GM12878 (cell line): ENCODE data around the gene RASSF4. TPM values are rescaled to one million over a fixed set of nuclear protein-coding genes. Genes with fewer than 3 reads are reported as not detected.

Experiments used
- ATAC-seq: fragments of 200-7000 bp; cut with Tn5 transposase; 3 replicates; pipeline ENCODE4 v1.9.1; 2020; ENCODE audit warnings: mild to moderate bottlenecking, moderate library complexity
- BruUV-seq: library from RNA; stranded (reverse); fragments of 400-500 nt; replicated peaks from 2 replicates; lab custom pipeline; 2021; lab: Mats Ljungman, UMichigan
- CTCF ChIA-PET: fragments of 300-600 bp; sonication (Branson Sonifier 250); formaldehyde crosslinking; extraction: SDS; loops from one replicate; lab custom pipeline; 2021; ENCODE audit warnings: inconsistent platforms; lab: Yijun Ruan, JAX
- POLR2A ChIA-PET: fragments of 350-600 bp; formaldehyde crosslinking; extraction: SDS; loops from one replicate; lab custom pipeline; 2021; ENCODE audit warnings: inconsistent platforms; lab: Charles Lee
- RAD21 ChIA-PET: fragments of 300-600 bp; sonication (Branson Sonifier 250); formaldehyde crosslinking; loops from one replicate; lab custom pipeline; 2023; ENCODE audit warnings: antibody characterized with exemption; ENCODE audit not compliant: unreplicated experiment; lab: Charles Lee
- SMC1A ChIA-PET: fragments of 300-600 bp; sonication (Branson Sonifier 250); formaldehyde crosslinking; loops from one replicate; lab custom pipeline; 2023; ENCODE audit not compliant: unreplicated experiment, uncharacterized antibody; lab: Charles Lee
- DNase-seq: peaks from one replicate; pipeline ENCODE4 v3.0.0-alpha.2; 2011; ENCODE audit warnings: low read depth, low spot score
- FAIRE-seq: peaks from 3 replicates; lab custom pipeline; 2011; peaks lifted over from hg19 to GRCh38; lab: Jason Lieb, UNC
- H2AFZ ChIP-seq: 2 replicates; pipeline ENCODE4 v1.6.0; 2011; ENCODE audit warnings: low read depth, low read length, control low read depth; ENCODE audit not compliant: control insufficient read depth
- H3K27ac ChIP-seq: 2 replicates; pipeline ENCODE4 v1.5.1; 2011; ENCODE audit warnings: control low read depth; ENCODE audit not compliant: control insufficient read depth, insufficient read depth
- H3K27me3 ChIP-seq, 2 experiments: replicated peaks in 1 of 2; 2 replicates each; pipeline versions ENCODE4 v1.6.0 to v1.6.1; 2011; ENCODE audit warnings: low read length in 1 of 2; ENCODE audit not compliant: control insufficient read depth in 2 of 2, insufficient read depth in 2 of 2
- H3K36me3 ChIP-seq, 2 experiments: 2 replicates each; pipeline ENCODE4 v1.5.1; 2011; ENCODE audit warnings: low read length in 1 of 2; ENCODE audit not compliant: control insufficient read depth in 2 of 2, insufficient read depth in 2 of 2
- H3K4me1 ChIP-seq: 2 replicates; pipeline ENCODE4 v1.6.1; 2011; ENCODE audit warnings: mild to moderate bottlenecking, low read length, moderate library complexity, mixed read lengths; ENCODE audit not compliant: control insufficient read depth, insufficient read depth
- H3K4me2 ChIP-seq: 2 replicates; pipeline ENCODE4 v1.6.0; 2011; ENCODE audit warnings: control low read depth; ENCODE audit not compliant: control insufficient read depth, insufficient read depth
- H3K4me3 ChIP-seq: fragments of 200-600 bp; sonication (generic); 2 replicates; pipeline ENCODE4 v1.5.1; 2016
- H3K79me2 ChIP-seq: 2 replicates; pipeline ENCODE4 v1.6.0; 2011; ENCODE audit warnings: low read length; ENCODE audit not compliant: control insufficient read depth, insufficient read depth
- H3K9ac ChIP-seq: 2 replicates; pipeline ENCODE4 v1.8.0; 2011; ENCODE audit warnings: low read length, control low read depth, mixed read lengths; ENCODE audit not compliant: control insufficient read depth, insufficient read depth
- H3K9me3 ChIP-seq: replicated peaks from 3 replicates; pipeline ENCODE4 v1.5.1; 2011; ENCODE audit warnings: mild to moderate bottlenecking, low read length; ENCODE audit not compliant: control insufficient read depth, insufficient read depth
- H4K20me1 ChIP-seq: 2 replicates; pipeline ENCODE4 v1.6.0; 2011; ENCODE audit not compliant: control insufficient read depth, insufficient read depth
- CTCF ChIP-seq, 3 experiments: IDR thresholded peaks in 2 of 3; conservative IDR thresholded peaks in 1 of 3; 2 replicates each; pipeline ENCODE4 v1.5.1; 2011; ENCODE audit warnings: low read depth in 3 of 3, low read length in 3 of 3, mild to moderate bottlenecking in 3 of 3, control low read depth in 2 of 3, moderate library complexity in 2 of 3, inconsistent platforms in 1 of 3, mixed read lengths in 1 of 3; ENCODE audit not compliant: control insufficient read depth in 2 of 3, insufficient read depth in 1 of 3; ENCODE audit errors: extremely low read depth in 1 of 3
- E2F8 ChIP-seq: fragments of 450-650 bp; IDR thresholded peaks from 2 replicates; pipeline ENCODE4 v1.6.1; 2018; ENCODE audit warnings: mild to moderate bottlenecking, low read depth, moderate library complexity; ENCODE audit not compliant: partially characterized antibody
- LARP7 ChIP-seq: fragments of 450-650 bp; IDR thresholded peaks from 2 replicates; pipeline ENCODE4 v1.6.1; 2017; ENCODE audit warnings: mild to moderate bottlenecking
- NBN ChIP-seq: fragments of 450-650 bp; IDR thresholded peaks from 2 replicates; pipeline ENCODE4 v1.6.1; 2016
- SMC3 ChIP-seq: IDR thresholded peaks from 2 replicates; pipeline ENCODE4 v1.6.1; 2011; ENCODE audit warnings: low read length, improper control_type of control experiment, borderline replicate concordance
- WGBS: methylation state at CpG from one replicate; pipeline ENCODE4 v1.1.6; 2016; ENCODE audit warnings: low lambda C conversion rate; ENCODE audit not compliant: insufficient replicate concordance, insufficient coverage; ENCODE audit errors: missing lambda C conversion rate; 5-methylcytosine and 5-hydroxymethylcytosine counted together
- in situ Hi-C: fragments of 300-500 bp; cut with MboI; formaldehyde crosslinking; loops from 9 replicates; pipeline ENCODE4 v1.14.3; 2018; ENCODE audit warnings: mixed read lengths
- intact Hi-C: fragments of 100-400 bp; cut with micrococcal nuclease; formaldehyde crosslinking; loops from one replicate; pipeline ENCODE4 v1.14.2; 2022; ENCODE audit not compliant: unreplicated experiment
- polyA plus RNA-seq, 11 experiments: library from polyadenylated mRNA; depleted of rRNA in 4 of 11; unstranded in 6 of 11; stranded (reverse) in 5 of 11; fragments of >200 nt; fragmentation: Nextera tagmentation in 4 of 11; fragmentation: Illumina TruSeq in 1 of 11; extraction: Ambion mirVana in 4 of 11; extraction: Trizol in 1 of 11; gene quantifications; 1 replicate in 1 of 11; 2 replicates in 10 of 11; pipeline versions ENCODE4 v1.2.1 to v1.2.3, GENCODE V29; 2011 to 2016; ENCODE audit warnings: inconsistent platforms in 2 of 11, missing spikeins in 2 of 11, low read depth in 1 of 11
- total RNA-seq, 4 experiments: library from RNA; depleted of rRNA in 3 of 4; stranded (reverse); fragments of >200 nt in 3 of 4; fragmentation: Illumina TruSeq in 1 of 4; extraction: Trizol in 1 of 4; gene quantifications; 2 replicates each; pipeline versions ENCODE4 v1.2.1 to v1.2.3, GENCODE V29; 2013 to 2021
- TF ChIP-seq, protein P1 (sequence below): fragments of 450-650 bp; IDR thresholded peaks from 2 replicates; pipeline ENCODE4 v1.6.1; 2017; ENCODE audit warnings: mild to moderate bottlenecking, moderate library complexity
- TF ChIP-seq, protein P2 (sequence below): fragments of 450-650 bp; IDR thresholded peaks from 2 replicates; pipeline ENCODE4 v1.6.1; 2016; ENCODE audit warnings: mild to moderate bottlenecking, moderate library complexity, borderline replicate concordance

RASSF4 gene
- total and polyA plus RNA-seq, 10 of the 15 experiments (the other 5 are each of a cell fraction or from before 2014, with no cell fraction given) = 3.7 to 71.1 (median 16.8) TPM

DNA sequence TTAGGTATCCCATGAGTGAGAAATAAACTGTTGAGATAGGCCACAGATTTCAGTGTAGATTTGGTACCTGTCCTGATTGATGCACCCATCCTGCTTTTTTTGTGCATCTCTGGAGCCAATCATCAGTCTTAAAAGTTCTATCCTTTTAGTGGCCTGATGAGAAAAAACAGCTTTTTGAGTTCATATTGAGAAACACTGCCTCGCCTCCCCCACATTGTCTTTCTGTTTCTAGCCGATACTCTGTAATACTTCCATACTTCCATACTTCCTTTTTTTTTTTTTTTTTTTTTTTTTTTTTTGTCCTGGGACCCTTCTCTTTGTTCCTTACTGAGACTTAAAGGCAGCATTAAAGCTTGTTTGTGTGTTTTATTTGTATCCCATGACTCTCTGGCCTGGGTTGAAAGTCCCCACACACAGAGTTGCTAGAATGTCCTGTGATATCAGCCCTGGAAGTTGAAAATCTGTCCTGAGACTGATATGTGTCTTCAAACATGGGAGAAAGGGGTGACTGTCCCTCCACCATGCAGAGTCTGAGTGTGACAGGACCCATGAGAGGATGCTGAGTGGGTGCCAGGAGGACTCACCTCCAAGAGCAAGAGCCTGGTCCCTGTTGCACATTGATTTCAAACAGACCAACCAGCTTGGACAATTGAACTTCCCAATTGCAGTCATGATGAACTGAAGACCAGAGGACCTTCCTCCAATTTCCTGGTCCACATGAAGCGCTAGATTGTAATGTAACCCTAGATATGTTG lies 46.9 kb downstream of the RASSF4 start:
- Histone ChIP-seq H4K20me1 (no peaks in the 10 kb centered on the region), H3K4me2 (no peak overlapping the region), H3K9ac (no peak overlapping the region), H3K79me2 (peaks cover 7% of the 10 kb centered on the region), H3K9me3 (peaks cover 4% of the 10 kb centered on the region), H3K4me1 (no peaks in the 10 kb centered on the region), H3K4me3 (no peak overlapping the region), H2AFZ (no peak overlapping the region), H3K27ac (no peak overlapping the region), H3K36me3 (0 out of 4 replicates have a peak, but pooled peaks cover 0 to 3% of the 10 kb centered on the region in 2 experiments), H3K27me3 (no peaks in the 10 kb centered on the region)
- SMC1A ChIA-PET = interaction anchor here (0.9 to 6.6 kb wide), 3 partner anchors 41 to 73 kb away, joined by 3 to 48 read pairs (median 4); no protein-coding TSS in a partner anchor
- in situ Hi-C loops (loop anchor here (10.0 kb wide), 1 partner anchor 1018 kb away; no protein-coding TSS in a partner anchor), intact Hi-C loops (loop anchor here (10.0 kb wide), 1 partner anchor 948 kb away; no protein-coding TSS in a partner anchor)
- CTCF ChIA-PET = interaction anchor here (0.6 to 3.4 kb wide), 6 partner anchors 12 to 1333 kb away, joined by 3 to 28 read pairs (median 4); no protein-coding TSS in a partner anchor
- ATAC-seq = no peak
- POLR2A ChIA-PET = interaction anchor here (0.7 to 0.9 kb wide), 2 partner anchors 42 to 257 kb away, joined by 3 read pairs; no protein-coding TSS in a partner anchor
- BruUV-seq = no TSS peak
- no peak for FAIRE-seq
- no peak for DNase-seq
- 96% methylated on average over 3 of the region's 3 CpGs for WGBS
- RAD21 ChIA-PET = interaction anchor here (0.7 to 1.7 kb wide), 5 partner anchors 43 to 1294 kb away, joined by 3 to 5 read pairs (median 4); no protein-coding TSS in a partner anchor
- TF ChIP-seq SMC3 (no peak), CTCF (IDR thresholded peaks at IDR 0.05 in 2 of 3, conservative IDR thresholded peaks at IDR 0.05 in 1 of 3; ENCODE audit: control insufficient read depth in 2 of 3, extremely low read depth in 1 of 3, insufficient read depth in 1 of 3, low read depth in 3 of 3, low read length in 3 of 3) (no peak), E2F8 (no peak), NBN (no peak), LARP7 (no peak)
- TF ChIP-seq, protein P1, sequence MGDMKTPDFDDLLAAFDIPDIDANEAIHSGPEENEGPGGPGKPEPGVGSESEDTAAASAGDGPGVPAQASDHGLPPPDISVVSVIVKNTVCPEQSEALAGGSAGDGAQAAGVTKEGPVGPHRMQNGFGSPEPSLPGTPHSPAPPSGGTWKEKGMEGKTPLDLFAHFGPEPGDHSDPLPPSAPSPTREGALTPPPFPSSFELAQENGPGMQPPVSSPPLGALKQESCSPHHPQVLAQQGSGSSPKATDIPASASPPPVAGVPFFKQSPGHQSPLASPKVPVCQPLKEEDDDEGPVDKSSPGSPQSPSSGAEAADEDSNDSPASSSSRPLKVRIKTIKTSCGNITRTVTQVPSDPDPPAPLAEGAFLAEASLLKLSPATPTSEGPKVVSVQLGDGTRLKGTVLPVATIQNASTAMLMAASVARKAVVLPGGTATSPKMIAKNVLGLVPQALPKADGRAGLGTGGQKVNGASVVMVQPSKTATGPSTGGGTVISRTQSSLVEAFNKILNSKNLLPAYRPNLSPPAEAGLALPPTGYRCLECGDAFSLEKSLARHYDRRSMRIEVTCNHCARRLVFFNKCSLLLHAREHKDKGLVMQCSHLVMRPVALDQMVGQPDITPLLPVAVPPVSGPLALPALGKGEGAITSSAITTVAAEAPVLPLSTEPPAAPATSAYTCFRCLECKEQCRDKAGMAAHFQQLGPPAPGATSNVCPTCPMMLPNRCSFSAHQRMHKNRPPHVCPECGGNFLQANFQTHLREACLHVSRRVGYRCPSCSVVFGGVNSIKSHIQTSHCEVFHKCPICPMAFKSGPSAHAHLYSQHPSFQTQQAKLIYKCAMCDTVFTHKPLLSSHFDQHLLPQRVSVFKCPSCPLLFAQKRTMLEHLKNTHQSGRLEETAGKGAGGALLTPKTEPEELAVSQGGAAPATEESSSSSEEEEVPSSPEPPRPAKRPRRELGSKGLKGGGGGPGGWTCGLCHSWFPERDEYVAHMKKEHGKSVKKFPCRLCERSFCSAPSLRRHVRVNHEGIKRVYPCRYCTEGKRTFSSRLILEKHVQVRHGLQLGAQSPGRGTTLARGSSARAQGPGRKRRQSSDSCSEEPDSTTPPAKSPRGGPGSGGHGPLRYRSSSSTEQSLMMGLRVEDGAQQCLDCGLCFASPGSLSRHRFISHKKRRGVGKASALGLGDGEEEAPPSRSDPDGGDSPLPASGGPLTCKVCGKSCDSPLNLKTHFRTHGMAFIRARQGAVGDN = no peak
- TF ChIP-seq, protein P2, sequence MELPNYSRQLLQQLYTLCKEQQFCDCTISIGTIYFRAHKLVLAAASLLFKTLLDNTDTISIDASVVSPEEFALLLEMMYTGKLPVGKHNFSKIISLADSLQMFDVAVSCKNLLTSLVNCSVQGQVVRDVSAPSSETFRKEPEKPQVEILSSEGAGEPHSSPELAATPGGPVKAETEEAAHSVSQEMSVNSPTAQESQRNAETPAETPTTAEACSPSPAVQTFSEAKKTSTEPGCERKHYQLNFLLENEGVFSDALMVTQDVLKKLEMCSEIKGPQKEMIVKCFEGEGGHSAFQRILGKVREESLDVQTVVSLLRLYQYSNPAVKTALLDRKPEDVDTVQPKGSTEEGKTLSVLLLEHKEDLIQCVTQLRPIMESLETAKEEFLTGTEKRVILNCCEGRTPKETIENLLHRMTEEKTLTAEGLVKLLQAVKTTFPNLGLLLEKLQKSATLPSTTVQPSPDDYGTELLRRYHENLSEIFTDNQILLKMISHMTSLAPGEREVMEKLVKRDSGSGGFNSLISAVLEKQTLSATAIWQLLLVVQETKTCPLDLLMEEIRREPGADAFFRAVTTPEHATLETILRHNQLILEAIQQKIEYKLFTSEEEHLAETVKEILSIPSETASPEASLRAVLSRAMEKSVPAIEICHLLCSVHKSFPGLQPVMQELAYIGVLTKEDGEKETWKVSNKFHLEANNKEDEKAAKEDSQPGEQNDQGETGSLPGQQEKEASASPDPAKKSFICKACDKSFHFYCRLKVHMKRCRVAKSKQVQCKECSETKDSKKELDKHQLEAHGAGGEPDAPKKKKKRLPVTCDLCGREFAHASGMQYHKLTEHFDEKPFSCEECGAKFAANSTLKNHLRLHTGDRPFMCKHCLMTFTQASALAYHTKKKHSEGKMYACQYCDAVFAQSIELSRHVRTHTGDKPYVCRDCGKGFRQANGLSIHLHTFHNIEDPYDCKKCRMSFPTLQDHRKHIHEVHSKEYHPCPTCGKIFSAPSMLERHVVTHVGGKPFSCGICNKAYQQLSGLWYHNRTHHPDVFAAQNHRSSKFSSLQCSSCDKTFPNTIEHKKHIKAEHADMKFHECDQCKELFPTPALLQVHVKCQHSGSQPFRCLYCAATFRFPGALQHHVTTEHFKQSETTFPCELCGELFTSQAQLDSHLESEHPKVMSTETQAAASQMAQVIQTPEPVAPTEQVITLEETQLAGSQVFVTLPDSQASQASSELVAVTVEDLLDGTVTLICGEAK = no peak
